ENCODE measurements around the gene ZNF718. TPM values are rescaled to one million over a fixed set of nuclear protein-coding genes. Genes with fewer than 3 reads are reported as not detected.

ZNF718 gene
- total and polyA plus RNA-seq, 2 of the 8 experiments (the other 6 are each of a cell fraction or from before 2014, with no cell fraction given), result 3.3 to 19.5 TPM

- TF ChIP-seq CHD7 (IDR thresholded peaks at IDR 0.05; ENCODE audit: insufficient replicate concordance, low read length) (no peak), POU5F1 (IDR thresholded peaks at IDR 0.05; ENCODE audit: low read depth, low read length) (no peak), SP4 (IDR thresholded peaks at IDR 0.05; ENCODE audit: low read length) (no peak)
These were observed 2.8 kb upstream of the ZNF718 start (continued) for GRCh38 chr4:121408-122084.
